GM12878 (cell line): ENCODE measurements around the gene FXYD6. TPM values are rescaled to one million over a fixed set of nuclear protein-coding genes. Genes with fewer than 3 reads are reported as not detected.

Source experiments
- ATAC-seq: fragments of 200-7000 bp; cut with Tn5 transposase; 3 replicates; pipeline ENCODE4 v1.9.1; 2020; ENCODE audit warnings: mild to moderate bottlenecking, moderate library complexity
- BruUV-seq: library from RNA; stranded (reverse); fragments of 400-500 nt; replicated peaks from 2 replicates; lab custom pipeline; 2021; lab: Mats Ljungman, UMichigan
- CTCF ChIA-PET: fragments of 300-600 bp; sonication (Branson Sonifier 250); formaldehyde crosslinking; extraction: SDS; loops from one replicate; lab custom pipeline; 2021; ENCODE audit warnings: inconsistent platforms; lab: Yijun Ruan, JAX
- POLR2A ChIA-PET: fragments of 350-600 bp; formaldehyde crosslinking; extraction: SDS; loops from one replicate; lab custom pipeline; 2021; ENCODE audit warnings: inconsistent platforms; lab: Charles Lee
- RAD21 ChIA-PET: fragments of 300-600 bp; sonication (Branson Sonifier 250); formaldehyde crosslinking; loops from one replicate; lab custom pipeline; 2023; ENCODE audit warnings: antibody characterized with exemption; ENCODE audit not compliant: unreplicated experiment; lab: Charles Lee
- SMC1A ChIA-PET: fragments of 300-600 bp; sonication (Branson Sonifier 250); formaldehyde crosslinking; loops from one replicate; lab custom pipeline; 2023; ENCODE audit not compliant: unreplicated experiment, uncharacterized antibody; lab: Charles Lee
- DNase-seq: peaks from one replicate; pipeline ENCODE4 v3.0.0-alpha.2; 2011; ENCODE audit warnings: low read depth, low spot score
- FAIRE-seq: peaks from 3 replicates; lab custom pipeline; 2011; peaks lifted over from hg19 to GRCh38; lab: Jason Lieb, UNC
- H2AFZ ChIP-seq: 2 replicates; pipeline ENCODE4 v1.6.0; 2011; ENCODE audit warnings: low read depth, low read length, control low read depth; ENCODE audit not compliant: control insufficient read depth
- H3K27ac ChIP-seq: 2 replicates; pipeline ENCODE4 v1.5.1; 2011; ENCODE audit warnings: control low read depth; ENCODE audit not compliant: control insufficient read depth, insufficient read depth
- H3K27me3 ChIP-seq, 2 experiments: replicated peaks in 1 of 2; 2 replicates each; pipeline versions ENCODE4 v1.6.0 to v1.6.1; 2011; ENCODE audit warnings: low read length in 1 of 2; ENCODE audit not compliant: control insufficient read depth in 2 of 2, insufficient read depth in 2 of 2
- H3K36me3 ChIP-seq, 2 experiments: 2 replicates each; pipeline ENCODE4 v1.5.1; 2011; ENCODE audit warnings: low read length in 1 of 2; ENCODE audit not compliant: control insufficient read depth in 2 of 2, insufficient read depth in 2 of 2
- H3K4me1 ChIP-seq: 2 replicates; pipeline ENCODE4 v1.6.1; 2011; ENCODE audit warnings: mild to moderate bottlenecking, low read length, moderate library complexity, mixed read lengths; ENCODE audit not compliant: control insufficient read depth, insufficient read depth
- H3K4me2 ChIP-seq: 2 replicates; pipeline ENCODE4 v1.6.0; 2011; ENCODE audit warnings: control low read depth; ENCODE audit not compliant: control insufficient read depth, insufficient read depth
- H3K4me3 ChIP-seq: fragments of 200-600 bp; sonication (generic); 2 replicates; pipeline ENCODE4 v1.5.1; 2016
- H3K79me2 ChIP-seq: 2 replicates; pipeline ENCODE4 v1.6.0; 2011; ENCODE audit warnings: low read length; ENCODE audit not compliant: control insufficient read depth, insufficient read depth
- H3K9ac ChIP-seq: 2 replicates; pipeline ENCODE4 v1.8.0; 2011; ENCODE audit warnings: low read length, control low read depth, mixed read lengths; ENCODE audit not compliant: control insufficient read depth, insufficient read depth
- H3K9me3 ChIP-seq: replicated peaks from 3 replicates; pipeline ENCODE4 v1.5.1; 2011; ENCODE audit warnings: mild to moderate bottlenecking, low read length; ENCODE audit not compliant: control insufficient read depth, insufficient read depth
- H4K20me1 ChIP-seq: 2 replicates; pipeline ENCODE4 v1.6.0; 2011; ENCODE audit not compliant: control insufficient read depth, insufficient read depth
- BACH1 ChIP-seq: fragments of 450-650 bp; IDR thresholded peaks from 2 replicates; pipeline ENCODE4 v1.6.1; 2017; ENCODE audit warnings: mild to moderate bottlenecking, borderline replicate concordance
- CEBPB ChIP-seq, 2 experiments: fragments of 150-350 bp in 1 of 2; IDR thresholded peaks; 2 replicates each; pipeline ENCODE4 v1.6.1; 2012 to 2014; ENCODE audit warnings: low read depth in 2 of 2, low read length in 2 of 2, borderline replicate concordance in 1 of 2, inconsistent platforms in 1 of 2
- GABPA ChIP-seq: IDR thresholded peaks from 2 replicates; pipeline ENCODE4 v1.6.1; 2014; ENCODE audit warnings: antibody characterized with exemption, low read depth, mild to moderate bottlenecking, inconsistent platforms
- RELA ChIP-seq: fragments of 450-650 bp; IDR thresholded peaks from 2 replicates; pipeline ENCODE4 v1.8.0; 2014; ENCODE audit warnings: borderline replicate concordance; ENCODE audit not compliant: partially characterized antibody
- TARDBP ChIP-seq: IDR thresholded peaks from 2 replicates; pipeline ENCODE4 v1.6.1; 2016; ENCODE audit warnings: borderline replicate concordance
- TCF3 ChIP-seq: IDR thresholded peaks from 2 replicates; pipeline ENCODE4 v1.6.1; 2012; ENCODE audit warnings: low read depth, mild to moderate bottlenecking, low read length, borderline replicate concordance; ENCODE audit not compliant: insufficient read depth
- ZSCAN29 ChIP-seq: fragments of 450-650 bp; IDR thresholded peaks from 2 replicates; pipeline ENCODE4 v1.6.1; 2017; ENCODE audit warnings: mild to moderate bottlenecking, moderate library complexity
- WGBS: methylation state at CpG from one replicate; pipeline ENCODE4 v1.1.6; 2016; ENCODE audit warnings: low lambda C conversion rate; ENCODE audit not compliant: insufficient replicate concordance, insufficient coverage; ENCODE audit errors: missing lambda C conversion rate; 5-methylcytosine and 5-hydroxymethylcytosine counted together
- in situ Hi-C: fragments of 300-500 bp; cut with MboI; formaldehyde crosslinking; loops from 9 replicates; pipeline ENCODE4 v1.14.3; 2018; ENCODE audit warnings: mixed read lengths
- intact Hi-C: fragments of 100-400 bp; cut with micrococcal nuclease; formaldehyde crosslinking; loops from one replicate; pipeline ENCODE4 v1.14.2; 2022; ENCODE audit not compliant: unreplicated experiment
- polyA plus RNA-seq, 11 experiments: library from polyadenylated mRNA; depleted of rRNA in 4 of 11; unstranded in 6 of 11; stranded (reverse) in 5 of 11; fragments of >200 nt; fragmentation: Nextera tagmentation in 4 of 11; fragmentation: Illumina TruSeq in 1 of 11; extraction: Ambion mirVana in 4 of 11; extraction: Trizol in 1 of 11; gene quantifications; 1 replicate in 1 of 11; 2 replicates in 10 of 11; pipeline versions ENCODE4 v1.2.1 to v1.2.3, GENCODE V29; 2011 to 2016; ENCODE audit warnings: inconsistent platforms in 2 of 11, missing spikeins in 2 of 11, low read depth in 1 of 11
- total RNA-seq, 4 experiments: library from RNA; depleted of rRNA in 3 of 4; stranded (reverse); fragments of >200 nt in 3 of 4; fragmentation: Illumina TruSeq in 1 of 4; extraction: Trizol in 1 of 4; gene quantifications; 2 replicates each; pipeline versions ENCODE4 v1.2.1 to v1.2.3, GENCODE V29; 2013 to 2021
- TF ChIP-seq, protein P1 (sequence below): IDR thresholded peaks from 2 replicates; pipeline ENCODE4 v1.6.1; 2012; ENCODE audit warnings: low read depth, low read length, improper control_type of control experiment

The FXYD6 gene
- total and polyA plus RNA-seq, 10 of the 15 experiments (the other 5 are each of a cell fraction or from before 2014, with no cell fraction given) = 0.09 to 2.0 (median 0.23) TPM; not detected in 2

DNA sequence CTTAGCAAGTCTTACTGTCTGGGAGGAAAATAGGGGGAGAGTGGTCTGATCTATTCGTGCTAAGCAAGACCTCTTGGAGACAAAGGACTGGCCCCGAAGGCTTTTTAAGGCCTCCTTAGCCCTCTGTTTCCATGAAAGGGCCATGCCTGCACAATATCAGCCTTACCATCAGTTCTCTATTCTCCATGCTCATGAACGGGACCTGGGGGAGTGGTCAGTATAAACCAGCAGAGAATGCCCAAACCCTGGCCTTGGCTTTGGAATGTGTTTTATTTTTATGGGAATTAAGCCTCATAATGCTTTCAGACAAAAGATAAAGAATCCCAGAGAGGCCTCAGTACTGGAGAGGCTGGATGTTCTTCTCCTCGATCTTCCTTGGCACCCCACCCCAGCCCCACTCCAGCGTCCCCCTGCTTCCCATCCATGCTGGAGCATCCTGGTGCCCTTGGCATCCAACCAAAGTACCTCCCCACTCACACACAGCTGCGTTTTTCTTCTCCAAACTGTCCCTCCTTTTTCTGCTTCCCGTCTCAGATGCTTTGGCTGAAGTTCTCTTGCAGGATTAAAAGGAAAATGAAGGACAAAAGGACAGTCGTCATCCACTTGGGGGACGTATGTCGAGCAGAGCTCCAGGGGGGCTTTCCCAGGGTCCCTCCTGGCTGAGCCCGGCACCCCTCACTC lies 18.6 kb downstream of the FXYD6 start:
- Histone ChIP-seq H3K4me1 (no peaks in the 10 kb centered on the region), H3K9me3 (no peaks in the 10 kb centered on the region; the same call in 2 of the 3 replicates), H3K9ac (no peak overlapping the region), H3K4me2 (no peak overlapping the region), H2AFZ (no peak overlapping the region), H3K27me3 (no peaks in the 10 kb centered on the region; a peak in 2 of 4 replicates), H3K4me3 (no peak overlapping the region), H3K79me2 (no peaks in the 10 kb centered on the region), H3K27ac (no peak overlapping the region), H3K36me3 (no peaks in the 10 kb centered on the region), H4K20me1 (no peaks in the 10 kb centered on the region)
- ATAC-seq (no peak), DNase-seq (no peak), FAIRE-seq (no peak)
- no TSS peak for BruUV-seq
- SMC1A ChIA-PET = no interaction called here
- CTCF ChIA-PET = no interaction called here
- TF ChIP-seq TARDBP = no peak
- no peak for TF ChIP-seq RELA
- TF ChIP-seq, protein P1, sequence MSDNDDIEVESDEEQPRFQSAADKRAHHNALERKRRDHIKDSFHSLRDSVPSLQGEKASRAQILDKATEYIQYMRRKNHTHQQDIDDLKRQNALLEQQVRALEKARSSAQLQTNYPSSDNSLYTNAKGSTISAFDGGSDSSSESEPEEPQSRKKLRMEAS = no peak
- TF ChIP-seq CEBPB (IDR thresholded peaks at IDR 0.05; ENCODE audit: borderline replicate concordance in 1 of 2, low read depth in 2 of 2, low read length in 2 of 2) = no peak
- no peak for TF ChIP-seq GABPA
- no peak for TF ChIP-seq BACH1
- no peak for TF ChIP-seq TCF3
- TF ChIP-seq ZSCAN29 = no peak
- POLR2A ChIA-PET = no interaction called here
- intact Hi-C loops = no loop called here
- in situ Hi-C loops = no loop called here
- 14% methylated on average over 11 of the region's 11 CpGs for WGBS
- RAD21 ChIA-PET = no interaction called here
